HepG2 (cell line): Measurements from ENCODE around the gene FGF19. TPM values are rescaled to one million over a fixed set of nuclear protein-coding genes. Genes with fewer than 3 reads are reported as not detected.
A peak's percentile ranks its signal among the peaks of the same experiment; 100 is the strongest.

Source experiments
- ATF2 ChIP-seq: sonication (generic); formaldehyde crosslinking; IDR thresholded peaks from 2 replicates; pipeline ENCODE4 v1.4.0; 2020; ENCODE audit warnings: missing genetic modification reagents
- DBP ChIP-seq: sonication (generic); formaldehyde crosslinking; IDR thresholded peaks from 2 replicates; pipeline ENCODE4 v1.4.0; 2020; ENCODE audit warnings: missing genetic modification reagents; ENCODE audit errors: not compliant biosample characterization
- EZH2 ChIP-seq: conservative IDR thresholded peaks from 2 replicates; pipeline ENCODE4 v1.6.1; 2012; ENCODE audit warnings: mild to moderate bottlenecking, low read depth, low read length, moderate library complexity
- HHEX ChIP-seq: IDR thresholded peaks from 2 replicates; pipeline ENCODE4 v1.6.1; 2016; ENCODE audit warnings: control low read depth
- IKZF4 ChIP-seq: sonication (generic); formaldehyde crosslinking; IDR thresholded peaks from 2 replicates; pipeline ENCODE4 v1.5.1; 2020; ENCODE audit warnings: borderline replicate concordance, mild to moderate bottlenecking, low read depth, missing genetic modification reagents; ENCODE audit errors: not compliant biosample characterization
- ISL2 ChIP-seq: sonication (generic); formaldehyde crosslinking; IDR thresholded peaks from 2 replicates; pipeline ENCODE4 v1.5.0; 2020; ENCODE audit warnings: missing genetic modification reagents
- PAWR ChIP-seq: sonication (generic); formaldehyde crosslinking; IDR thresholded peaks from 2 replicates; pipeline ENCODE4 v1.4.0; 2020; ENCODE audit warnings: missing genetic modification reagents, mild to moderate bottlenecking, borderline replicate concordance
- SMYD3 ChIP-seq: sonication (generic); formaldehyde crosslinking; IDR thresholded peaks from 2 replicates; pipeline ENCODE4 v1.8.1; 2023; ENCODE audit warnings: mild to moderate bottlenecking, missing genetic modification reagents
- TCF7 ChIP-seq: sonication (generic); IDR thresholded peaks from 2 replicates; pipeline ENCODE4 v1.6.1; 2016; ENCODE audit warnings: antibody characterized with exemption, low read depth
- ZBTB10 ChIP-seq: sonication (generic); formaldehyde crosslinking; IDR thresholded peaks from 2 replicates; pipeline ENCODE4 v1.4.0; 2020; ENCODE audit warnings: missing genetic modification reagents, borderline replicate concordance
- ZBTB42 ChIP-seq: sonication (generic); formaldehyde crosslinking; IDR thresholded peaks from 2 replicates; pipeline ENCODE4 v1.5.0; 2020; ENCODE audit warnings: mild to moderate bottlenecking, missing genetic modification reagents
- ZNF232 ChIP-seq: sonication (generic); formaldehyde crosslinking; IDR thresholded peaks from 2 replicates; pipeline ENCODE4 v1.4.0; 2020; ENCODE audit warnings: missing genetic modification reagents, borderline replicate concordance
- ZNF253 ChIP-seq: sonication (generic); formaldehyde crosslinking; IDR thresholded peaks from 2 replicates; pipeline ENCODE4 v1.8.0; 2022; ENCODE audit warnings: mild to moderate bottlenecking, missing genetic modification reagents, borderline replicate concordance
- ZNF326 ChIP-seq: sonication (generic); formaldehyde crosslinking; IDR thresholded peaks from 2 replicates; pipeline ENCODE4 v1.4.0; 2020; ENCODE audit warnings: missing genetic modification reagents, borderline replicate concordance
- ZNF432 ChIP-seq: sonication (generic); formaldehyde crosslinking; IDR thresholded peaks from 2 replicates; pipeline ENCODE4 v1.5.0; 2020; ENCODE audit warnings: missing genetic modification reagents, mild to moderate bottlenecking, borderline replicate concordance
- ZNF546 ChIP-seq: sonication (generic); formaldehyde crosslinking; conservative IDR thresholded peaks from 2 replicates; pipeline ENCODE4 v1.8.1; 2023; ENCODE audit warnings: mild to moderate bottlenecking, missing genetic modification reagents
- ZNF589 ChIP-seq: sonication (generic); formaldehyde crosslinking; conservative IDR thresholded peaks from 2 replicates; pipeline ENCODE4 v1.8.0; 2022; ENCODE audit warnings: mild to moderate bottlenecking, moderate library complexity, missing genetic modification reagents
- polyA plus RNA-seq, 8 experiments: library from polyadenylated mRNA; depleted of rRNA in 3 of 8; stranded (reverse) in 7 of 8; unstranded in 1 of 8; fragments of >200 nt; fragmentation: Illumina TruSeq in 4 of 8; extraction: Trizol in 4 of 8; gene quantifications; 2 replicates each; pipeline versions ENCODE4 v1.2.1 to v1.2.3, GENCODE V29; 2011 to 2016; ENCODE audit warnings: low read depth in 4 of 8, missing spikeins in 1 of 8, mixed read lengths in 1 of 8; ENCODE audit not compliant: insufficient read depth in 1 of 8
- total RNA-seq, 5 experiments: library from RNA; depleted of rRNA; stranded (reverse); fragments of >200 nt; fragmentation: Illumina TruSeq; extraction: Trizol; gene quantifications; 2 replicates each; pipeline ENCODE4 v1.2.3, GENCODE V29; 2016; ENCODE audit warnings: low read depth in 1 of 5
- TF ChIP-seq, protein P1 (sequence below): fragments of 450-650 bp; IDR thresholded peaks from 2 replicates; pipeline ENCODE4 v1.6.1; 2017; ENCODE audit warnings: mild to moderate bottlenecking

The FGF19 gene
- total and polyA plus RNA-seq, 2 of the 13 experiments (the other 11 are each of a cell fraction or from before 2014, with no cell fraction given): 0.07 TPM; not detected in 1

DNA sequence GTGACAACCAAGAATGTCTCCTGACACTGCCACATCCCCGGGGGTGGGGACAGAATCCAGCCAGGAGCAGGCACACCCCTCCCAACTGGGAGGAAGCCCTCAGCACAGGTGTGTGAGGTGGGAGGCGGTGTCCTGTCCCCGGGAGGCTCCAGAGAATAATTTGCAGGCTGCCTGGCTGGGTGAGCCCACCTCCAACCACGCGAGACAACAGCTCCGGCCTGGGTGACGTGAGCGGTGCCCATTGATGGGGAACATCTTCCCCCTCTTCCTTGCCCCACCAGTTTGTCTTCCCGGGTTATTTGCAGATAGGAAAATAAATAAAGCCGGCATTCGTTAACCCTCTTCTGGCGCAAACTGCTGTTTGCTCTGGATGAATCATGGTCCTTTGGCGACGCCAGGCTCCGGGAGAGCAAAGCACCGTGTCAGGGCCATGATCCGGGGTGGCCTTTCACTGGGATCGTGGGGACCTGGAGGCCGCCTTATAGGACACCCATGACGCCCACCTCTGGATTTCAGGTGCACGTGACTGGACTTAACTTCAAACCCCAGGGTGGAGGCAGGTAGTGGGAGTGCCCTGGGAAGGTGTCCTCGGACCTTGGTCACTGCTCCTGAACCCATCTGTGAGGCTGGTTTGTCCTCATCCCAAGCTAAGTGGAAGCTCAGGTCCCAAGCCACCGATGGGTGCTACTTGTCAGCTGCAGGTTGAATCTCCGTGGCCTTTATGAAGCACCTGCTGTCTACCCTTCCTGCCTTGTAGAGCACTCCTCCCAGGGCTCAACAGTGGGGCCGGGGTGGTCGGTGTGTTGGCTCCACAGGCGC lies 49.0 kb downstream of the FGF19 start (continued):
- peak; percentile 78; the same call in 1 of the 2 replicates for TF ChIP-seq ZBTB10 (CRISPR knock-in tag)
- TF ChIP-seq DBP (CRISPR knock-in tag): no peak
- TF ChIP-seq ZNF546 (CRISPR knock-in tag): no peak; the same call in 1 of the 2 replicates
- peak; percentile 69; the same call in 1 of the 2 replicates for TF ChIP-seq TCF7
- peak; percentile 61; the same call in 1 of the 2 replicates for TF ChIP-seq ISL2 (CRISPR knock-in tag)
- no peak for TF ChIP-seq IKZF4 (CRISPR knock-in tag)
- no peak for TF ChIP-seq ZNF326
- peak; percentile 82 for TF ChIP-seq ATF2 (CRISPR knock-in tag)
- TF ChIP-seq ZNF432: no peak
- TF ChIP-seq ZBTB42: no peak
- no peak for TF ChIP-seq ZNF253 (CRISPR knock-in tag)
- TF ChIP-seq EZH2: no peak
- TF ChIP-seq PAWR: 0 out of 2 replicates have a peak, but pooled peaks have one; percentile 74
- TF ChIP-seq SMYD3 (CRISPR knock-in tag): peak; percentile 89; the same call in 1 of the 2 replicates
- TF ChIP-seq HHEX (CRISPR knock-in tag): no peak
- peak; percentile 77; the same call in 1 of the 2 replicates for TF ChIP-seq ZNF232 (CRISPR knock-in tag)
- TF ChIP-seq, protein P1, sequence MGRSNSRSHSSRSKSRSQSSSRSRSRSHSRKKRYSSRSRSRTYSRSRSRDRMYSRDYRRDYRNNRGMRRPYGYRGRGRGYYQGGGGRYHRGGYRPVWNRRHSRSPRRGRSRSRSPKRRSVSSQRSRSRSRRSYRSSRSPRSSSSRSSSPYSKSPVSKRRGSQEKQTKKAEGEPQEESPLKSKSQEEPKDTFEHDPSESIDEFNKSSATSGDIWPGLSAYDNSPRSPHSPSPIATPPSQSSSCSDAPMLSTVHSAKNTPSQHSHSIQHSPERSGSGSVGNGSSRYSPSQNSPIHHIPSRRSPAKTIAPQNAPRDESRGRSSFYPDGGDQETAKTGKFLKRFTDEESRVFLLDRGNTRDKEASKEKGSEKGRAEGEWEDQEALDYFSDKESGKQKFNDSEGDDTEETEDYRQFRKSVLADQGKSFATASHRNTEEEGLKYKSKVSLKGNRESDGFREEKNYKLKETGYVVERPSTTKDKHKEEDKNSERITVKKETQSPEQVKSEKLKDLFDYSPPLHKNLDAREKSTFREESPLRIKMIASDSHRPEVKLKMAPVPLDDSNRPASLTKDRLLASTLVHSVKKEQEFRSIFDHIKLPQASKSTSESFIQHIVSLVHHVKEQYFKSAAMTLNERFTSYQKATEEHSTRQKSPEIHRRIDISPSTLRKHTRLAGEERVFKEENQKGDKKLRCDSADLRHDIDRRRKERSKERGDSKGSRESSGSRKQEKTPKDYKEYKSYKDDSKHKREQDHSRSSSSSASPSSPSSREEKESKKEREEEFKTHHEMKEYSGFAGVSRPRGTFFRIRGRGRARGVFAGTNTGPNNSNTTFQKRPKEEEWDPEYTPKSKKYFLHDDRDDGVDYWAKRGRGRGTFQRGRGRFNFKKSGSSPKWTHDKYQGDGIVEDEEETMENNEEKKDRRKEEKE: no peak
- TF ChIP-seq ZNF589 (CRISPR knock-in tag): no peak
